CD4-positive, CD25-positive, alpha-beta regulatory T cell (primary cell): ENCODE results near the gene AP2B1. TPM values are rescaled to one million over a fixed set of nuclear protein-coding genes. Genes with fewer than 3 reads are reported as not detected.
"Not testable (repeated sequence)": the region's sequence is repeated elsewhere in the genome, so short reads cannot be mapped to it uniquely, and the experiment has no call there.

Experiments
- ATAC-seq, 2 donors: fragments of 150-1000 bp; cut with Tn5 transposase; one replicate each; pipeline ENCODE4 v1.10.0; 2021; ENCODE audit warnings: low read depth in 2 of 2, moderate number of reproducible peaks in 2 of 2, moderate library complexity in 1 of 2
- DNase-seq, 3 donors: peaks; one replicate each; pipeline versions ENCODE4 v3.0.0 to v3.0.0-alpha.2; 2012 to 2022; ENCODE audit warnings: mixed read lengths in 1 of 3
- H3K27ac ChIP-seq: one replicate; pipeline ENCODE4 v1.7.0; 2013; ENCODE audit warnings: mild to moderate bottlenecking, low read length; ENCODE audit not compliant: insufficient read depth, poor library complexity, severe bottlenecking
- H3K27me3 ChIP-seq: one replicate; pipeline ENCODE4 v1.7.0; 2013; ENCODE audit warnings: low read length; ENCODE audit not compliant: control insufficient read depth, insufficient read depth
- H3K36me3 ChIP-seq: one replicate; pipeline ENCODE4 v1.7.0; 2013; ENCODE audit warnings: mild to moderate bottlenecking, low read length, moderate library complexity; ENCODE audit not compliant: control insufficient read depth, insufficient read depth
- H3K4me1 ChIP-seq: 2 replicates; pipeline ENCODE4 v1.7.0; 2013; ENCODE audit warnings: mild to moderate bottlenecking, low read length; ENCODE audit not compliant: insufficient read depth, control insufficient read depth, poor library complexity, severe bottlenecking
- H3K4me3 ChIP-seq: one replicate; pipeline ENCODE4 v1.7.0; 2013; ENCODE audit warnings: low read depth, mild to moderate bottlenecking, low read length, moderate library complexity
- H3K9me3 ChIP-seq, 2 experiments: 1 replicate in 1 of 2; 2 replicates in 1 of 2; pipeline ENCODE4 v1.7.0; 2013; ENCODE audit warnings: low read length in 2 of 2, mild to moderate bottlenecking in 1 of 2, moderate library complexity in 1 of 2; ENCODE audit not compliant: control insufficient read depth in 2 of 2
- H3K27ac Mint-ChIP-seq, 3 donors: one replicate each; pipeline ENCODE4 v1.8.0; 2020 to 2022; ENCODE audit warnings: mild to moderate bottlenecking in 3 of 3, mixed read lengths in 3 of 3, moderate library complexity in 2 of 3
- H3K27me3 Mint-ChIP-seq: one replicate; pipeline ENCODE4 v1.8.0; 2022; ENCODE audit warnings: mild to moderate bottlenecking, mixed read lengths
- H3K36me3 Mint-ChIP-seq: one replicate; pipeline ENCODE4 v1.8.0; 2020; ENCODE audit warnings: mixed read lengths
- H3K4me1 Mint-ChIP-seq, 4 donors: one replicate each; pipeline ENCODE4 v1.8.0; 2020 to 2022; ENCODE audit warnings: mixed read lengths in 4 of 4, mild to moderate bottlenecking in 1 of 4
- H3K4me3 Mint-ChIP-seq, 4 donors: one replicate each; pipeline ENCODE4 v1.8.0; 2020 to 2022; ENCODE audit warnings: mild to moderate bottlenecking in 4 of 4, mixed read lengths in 4 of 4, moderate library complexity in 3 of 4
- H3K9me3 Mint-ChIP-seq, 7 donors: one replicate each; pipeline ENCODE4 v1.8.0; 2020 to 2022; ENCODE audit warnings: mixed read lengths in 7 of 7, mild to moderate bottlenecking in 3 of 7, moderate library complexity in 2 of 7
- polyA plus RNA-seq, 4 donors: library from polyadenylated mRNA; unstranded; fragments of 300-500 nt; fragmentation: Illumina TruSeq; gene quantifications; one replicate each; pipeline ENCODE4 v1.2.3, GENCODE V29; 2021
- total RNA-seq: library from RNA; stranded (reverse); gene quantifications from one replicate; pipeline ENCODE4 v1.2.3, GENCODE V29; 2022

The AP2B1 gene
- total and polyA plus RNA-seq, 5 donors from 2014 or later = 59.8 to 133 (median 85.3) TPM

GRCh38 chr17:35597604-35598003 is 10.5 kb downstream of the AP2B1 start:
- no peak overlapping the region for H3K4me3 ChIP-seq
- H3K4me1 ChIP-seq = no peaks in the 10 kb centered on the region
- no peaks in the 10 kb centered on the region for H3K9me3 ChIP-seq
- H3K27ac ChIP-seq = no peak overlapping the region
- no peak overlapping the region for H3K4me3 Mint-ChIP-seq
- H3K27me3 Mint-ChIP-seq = no peaks in the 10 kb centered on the region
- peaks cover 81% of the 10 kb centered on the region for H3K36me3 ChIP-seq
- DNase-seq (no peak), ATAC-seq (no peak)
- H3K9me3 Mint-ChIP-seq = no peaks in the 10 kb centered on the region
- H3K27me3 ChIP-seq = no peaks in the 10 kb centered on the region
- H3K27ac Mint-ChIP-seq = no peak overlapping the region
- peaks cover 16 to 24% (median 22%) of the 10 kb centered on the region in 4 donors for H3K4me1 Mint-ChIP-seq
- H3K36me3 Mint-ChIP-seq = peaks cover 46% of the 10 kb centered on the region

GRCh38 chr17:35603674-35604073 is 16.6 kb downstream of the AP2B1 start:
- ATAC-seq (no peak), DNase-seq (no peak)
- Histone ChIP-seq H3K4me3 (no peak overlapping the region), H3K36me3 (peaks cover 86% of the 10 kb centered on the region), H3K27ac (no peak overlapping the region), H3K9me3 (no peaks in the 10 kb centered on the region), H3K27me3 (no peaks in the 10 kb centered on the region), H3K4me1 (no peaks in the 10 kb centered on the region)
- no peaks in the 10 kb centered on the region for H3K27me3 Mint-ChIP-seq
- peaks cover 0 to 17% (median 4%) of the 10 kb centered on the region in 4 donors for H3K4me1 Mint-ChIP-seq
- H3K27ac Mint-ChIP-seq = peak overlapping the region in 1 of 3 donors; percentile 7
- peaks cover 27% of the 10 kb centered on the region for H3K36me3 Mint-ChIP-seq
- H3K9me3 Mint-ChIP-seq = no peaks in the 10 kb centered on the region
- H3K4me3 Mint-ChIP-seq = no peak overlapping the region

- no peaks in the 10 kb centered on the region for H3K27me3 Mint-ChIP-seq
- Histone ChIP-seq H3K4me1 (no peaks in the 10 kb centered on the region), H3K27ac (no peak overlapping the region), H3K36me3 (peaks cover 81% of the 10 kb centered on the region), H3K27me3 (no peaks in the 10 kb centered on the region), H3K4me3 (no peak overlapping the region), H3K9me3 (no peaks in the 10 kb centered on the region)
- no peak overlapping the region for H3K4me3 Mint-ChIP-seq
- no peak for DNase-seq
- H3K27ac Mint-ChIP-seq = peak overlapping the region in 1 of 3 donors; percentile 8
- peaks cover 0 to 17% (median 5%) of the 10 kb centered on the region in 4 donors for H3K4me1 Mint-ChIP-seq
- ATAC-seq = no peak
- H3K9me3 Mint-ChIP-seq = no peaks in the 10 kb centered on the region
- peaks cover 27% of the 10 kb centered on the region for H3K36me3 Mint-ChIP-seq
Observed at GRCh38 chr17:35605678-35606077, 18.6 kb downstream of the AP2B1 start.

- Mint-ChIP-seq H3K36me3 (peaks cover 24% of the 10 kb centered on the region), H3K27me3 (no peaks in the 10 kb centered on the region), H3K27ac (peak overlapping the region in 1 of 3 donors; percentile 20), H3K4me1 (peaks cover 0 to 17% (median 5%) of the 10 kb centered on the region in 4 donors), H3K9me3 (no peaks in the 10 kb centered on the region), H3K4me3 (no peak overlapping the region)
- Histone ChIP-seq H3K9me3 (no peaks in the 10 kb centered on the region), H3K27me3 (no peaks in the 10 kb centered on the region), H3K36me3 (peaks cover 78% of the 10 kb centered on the region), H3K27ac (no peak overlapping the region), H3K4me3 (no peak overlapping the region), H3K4me1 (no peaks in the 10 kb centered on the region)
- ATAC-seq (no peak), DNase-seq (no peak)
Observed at GRCh38 chr17:35607239-35607847, 20.2 kb downstream of the AP2B1 start.

GRCh38 chr17:35609831-35610230 is 22.7 kb downstream of the AP2B1 start:
- Histone ChIP-seq H3K4me1 (no peaks in the 10 kb centered on the region), H3K9me3 (no peaks in the 10 kb centered on the region), H3K4me3 (no peak overlapping the region), H3K27me3 (no peaks in the 10 kb centered on the region), H3K36me3 (peaks cover 68% of the 10 kb centered on the region), H3K27ac (no peak overlapping the region)
- peaks cover 11 to 22% (median 15%) of the 10 kb centered on the region in 4 donors for H3K4me1 Mint-ChIP-seq
- no peak overlapping the region for H3K27ac Mint-ChIP-seq
- ATAC-seq (no peak), DNase-seq (no peak)
- peaks cover 17% of the 10 kb centered on the region for H3K36me3 Mint-ChIP-seq
- H3K4me3 Mint-ChIP-seq = no peak overlapping the region
- H3K27me3 Mint-ChIP-seq = no peaks in the 10 kb centered on the region
- no peaks in the 10 kb centered on the region for H3K9me3 Mint-ChIP-seq

- H3K27ac Mint-ChIP-seq, DNase-seq, H3K4me3 Mint-ChIP-seq, H3K27ac ChIP-seq, H3K27me3 Mint-ChIP-seq, H3K9me3 Mint-ChIP-seq, H3K9me3 ChIP-seq, H3K4me1 ChIP-seq, H3K4me3 ChIP-seq, ATAC-seq, H3K27me3 ChIP-seq: not testable (repeated sequence)
- Mint-ChIP-seq H3K36me3 (peaks cover 22% of the 10 kb centered on the region), H3K4me1 (peaks cover 11 to 18% (median 13%) of the 10 kb centered on the region in 4 donors)
- peaks cover 64% of the 10 kb centered on the region for H3K36me3 ChIP-seq
Observed at GRCh38 chr17:35610746-35611145, 23.6 kb downstream of the AP2B1 start.

- Mint-ChIP-seq H3K4me1 (peaks cover 14 to 19% (median 16%) of the 10 kb centered on the region in 4 donors), H3K36me3 (peaks cover 16% of the 10 kb centered on the region), H3K27me3 (no peaks in the 10 kb centered on the region), H3K4me3 (no peak overlapping the region), H3K27ac (peak overlapping the region in 1 of 3 donors; percentile 47), H3K9me3 (no peaks in the 10 kb centered on the region)
- no peak overlapping the region for H3K27ac ChIP-seq
- H3K4me3 ChIP-seq = no peak overlapping the region
- H3K9me3 ChIP-seq = no peaks in the 10 kb centered on the region
- H3K4me1 ChIP-seq = no peaks in the 10 kb centered on the region
- H3K36me3 ChIP-seq = peaks cover 45% of the 10 kb centered on the region
- DNase-seq (peak in 2 of 3 donors; percentile 28 to 60), ATAC-seq (peak in 1 of 2 donors; percentile 39)
- no peaks in the 10 kb centered on the region for H3K27me3 ChIP-seq
Observed at GRCh38 chr17:35612924-35613521, 25.9 kb downstream of the AP2B1 start.

GRCh38 chr17:35614810-35615209 is 27.7 kb downstream of the AP2B1 start:
- H3K4me3 ChIP-seq = no peak overlapping the region
- Mint-ChIP-seq H3K4me1 (peaks cover 11 to 22% (median 17%) of the 10 kb centered on the region in 4 donors), H3K36me3 (peaks cover 6% of the 10 kb centered on the region), H3K27ac (no peak overlapping the region), H3K4me3 (no peak overlapping the region), H3K9me3 (no peaks in the 10 kb centered on the region), H3K27me3 (no peaks in the 10 kb centered on the region)
- H3K27ac ChIP-seq = no peak overlapping the region
- H3K27me3 ChIP-seq = no peaks in the 10 kb centered on the region
- peaks cover 28% of the 10 kb centered on the region for H3K36me3 ChIP-seq
- ATAC-seq (no peak), DNase-seq (no peak)
- no peaks in the 10 kb centered on the region for H3K4me1 ChIP-seq
- no peaks in the 10 kb centered on the region for H3K9me3 ChIP-seq
